AG04450 (cell line): ENCODE data around the gene THADA. TPM values are rescaled to one million over a fixed set of nuclear protein-coding genes. Genes with fewer than 3 reads are reported as not detected.
"Not testable (repeated sequence)": the region's sequence is repeated elsewhere in the genome, so short reads cannot be mapped to it uniquely, and the experiment has no call there.

Source experiments
- CTCF ChIA-PET: fragments of 300-600, 350-600 bp; formaldehyde crosslinking; extraction: SDS; loops from one replicate; lab custom pipeline; 2022; ENCODE audit warnings: antibody characterized with exemption, inconsistent platforms; lab: Charles Lee
- POLR2A ChIA-PET: fragments of 350-600 bp; formaldehyde crosslinking; extraction: SDS; loops from one replicate; lab custom pipeline; 2021; ENCODE audit warnings: antibody characterized with exemption, inconsistent platforms; lab: Yijun Ruan, JAX
- DNase-seq: peaks from one replicate; pipeline ENCODE4 v3.0.0-alpha.2; 2011; ENCODE audit warnings: low read depth, low spot score
- H3K27ac ChIP-seq: one replicate; pipeline ENCODE4 v1.5.1; 2012; ENCODE audit warnings: low read depth, low read length, control low read depth
- H3K27me3 ChIP-seq: one replicate; pipeline ENCODE4 v1.6.0; 2012; ENCODE audit warnings: low read length; ENCODE audit not compliant: control insufficient read depth, insufficient read depth
- H3K4me3 ChIP-seq: 2 replicates; pipeline ENCODE4 v1.5.1; 2011; ENCODE audit warnings: mild to moderate bottlenecking, low read depth, low read length, control low read depth
- H3K9me3 ChIP-seq: 2 replicates; pipeline ENCODE4 v1.5.1; 2012; ENCODE audit warnings: low read length; ENCODE audit not compliant: control insufficient read depth, insufficient read depth
- CTCF ChIP-seq: IDR thresholded peaks from 2 replicates; pipeline ENCODE4 v1.5.1; 2011; ENCODE audit warnings: low read depth, low read length, control low read depth, inconsistent platforms
- polyA plus RNA-seq: library from polyadenylated mRNA; depleted of rRNA; stranded (reverse); fragments of >200 nt; gene quantifications from 2 replicates; pipeline ENCODE4 v1.2.3, GENCODE V29; 2011

THADA gene
- polyA plus RNA-seq, 1 experiment: 15.0 TPM

DNA sequence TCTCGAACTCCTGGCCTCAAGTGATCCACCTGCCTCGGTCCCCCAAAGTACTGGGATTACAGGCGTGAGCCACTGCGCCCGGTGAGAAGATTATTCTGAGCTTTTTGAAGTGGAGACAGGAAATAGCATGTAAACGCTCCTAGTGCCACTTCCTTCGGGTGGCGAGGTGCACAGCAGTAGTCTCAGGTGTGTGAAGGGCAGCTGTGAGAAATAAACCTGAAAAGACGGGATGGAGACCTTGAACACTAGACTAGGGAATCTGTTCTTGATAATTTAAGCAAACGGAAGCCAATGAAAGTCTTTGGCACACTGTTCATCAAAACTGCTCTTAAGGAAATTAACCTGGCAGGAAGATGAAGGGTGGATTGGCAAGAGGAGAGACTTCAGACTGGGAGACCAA is 40.8 kb upstream of the THADA start:
- H3K9me3 ChIP-seq: no peaks in the 10 kb centered on the region
- DNase-seq: no peak
- no peak overlapping the region for H3K27ac ChIP-seq
- CTCF ChIA-PET: interaction anchor here (1.4 kb wide), 1 partner anchor 25 kb away, joined by 3 read pairs; no protein-coding TSS in a partner anchor
- no peak for TF ChIP-seq CTCF
- H3K27me3 ChIP-seq: no peaks in the 10 kb centered on the region
- POLR2A ChIA-PET: interaction anchor here (0.6 to 1.0 kb wide), 3 partner anchors 12 to 589 kb away, joined by 3 to 7 read pairs (median 3); no protein-coding TSS in a partner anchor
- peak overlapping the region; percentile 68 for H3K4me3 ChIP-seq

DNA sequence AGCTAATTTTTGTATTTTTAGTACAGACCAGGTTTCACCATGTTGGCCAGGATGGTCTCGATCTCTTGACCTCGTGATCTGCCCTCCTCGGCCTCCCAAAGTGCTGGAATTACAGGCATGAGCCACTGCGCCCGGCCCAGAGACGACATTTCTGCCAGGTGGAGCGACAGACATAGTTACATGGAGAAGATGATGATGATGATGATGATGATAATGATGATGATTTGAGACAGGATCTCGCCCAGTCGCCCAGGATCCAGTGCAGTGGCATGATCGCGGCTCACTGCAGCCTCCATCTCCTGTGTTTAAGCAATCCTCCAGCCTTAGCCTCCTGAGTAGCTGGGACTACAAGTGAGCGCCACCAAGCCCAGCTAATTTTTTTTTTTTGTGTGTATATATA is 40.3 kb upstream of the THADA start:
- H3K27ac ChIP-seq, POLR2A ChIA-PET, H3K27me3 ChIP-seq, H3K9me3 ChIP-seq, H3K4me3 ChIP-seq, DNase-seq: not testable (repeated sequence)
- CTCF ChIA-PET: interaction anchor here (0.6 to 1.4 kb wide), 2 partner anchors 25 to 114 kb away, joined by 3 to 4 read pairs; no protein-coding TSS in a partner anchor

GRCh38 chr2:43634604-43635306 is 38.9 kb upstream of the THADA start:
- no peak for TF ChIP-seq CTCF
- Histone ChIP-seq H3K9me3 (no peaks in the 10 kb centered on the region), H3K4me3 (no peak overlapping the region; the same call in 1 of the 2 replicates), H3K27me3 (no peaks in the 10 kb centered on the region), H3K27ac (no peak overlapping the region)
- POLR2A ChIA-PET: interaction anchor here (1.0 kb wide), 1 partner anchor 10 kb away, joined by 4 read pairs; no protein-coding TSS in a partner anchor
- CTCF ChIA-PET: no interaction called here
- peak; percentile 55 for DNase-seq

GRCh38 chr2:43631618-43632317 is 35.9 kb upstream of the THADA start:
- CTCF ChIA-PET: no interaction called here
- no peaks in the 10 kb centered on the region for H3K9me3 ChIP-seq
- no peak overlapping the region for H3K27ac ChIP-seq
- DNase-seq: no peak
- no peak overlapping the region for H3K4me3 ChIP-seq
- H3K27me3 ChIP-seq: peaks cover 2% of the 10 kb centered on the region
- POLR2A ChIA-PET: no interaction called here
- TF ChIP-seq CTCF: no peak

DNA sequence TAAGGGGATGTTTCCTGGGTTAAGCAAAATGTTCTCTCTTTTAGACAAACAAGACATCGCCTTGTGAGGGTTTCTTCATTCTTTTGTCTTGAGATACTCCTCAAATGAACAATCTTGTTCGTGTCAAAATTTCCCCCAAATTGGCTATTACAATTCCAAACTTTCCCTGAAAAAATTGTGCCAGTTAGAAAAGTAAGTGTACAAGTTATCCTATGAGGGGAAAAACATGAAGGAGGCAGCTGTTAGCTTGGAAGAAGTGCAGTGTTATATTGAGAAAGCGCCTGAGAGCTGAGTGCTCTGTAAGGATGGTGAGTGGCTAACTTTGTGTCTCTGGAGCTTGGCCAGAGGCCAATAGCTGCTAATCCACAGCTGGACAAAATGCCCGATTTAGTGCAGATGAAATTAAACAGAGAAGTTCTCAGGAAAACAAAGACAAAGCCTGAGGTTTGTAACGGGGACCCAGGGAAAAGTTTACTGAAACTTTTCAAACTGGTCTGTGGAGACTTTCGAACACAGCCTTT is 27.2 kb upstream of the THADA start:
- peaks cover 15% of the 10 kb centered on the region for H3K27me3 ChIP-seq
- no peak for TF ChIP-seq CTCF
- ChIA-PET CTCF (interaction anchor here (1.0 kb wide), 1 partner anchor 10 kb away, joined by 3 read pairs; no protein-coding TSS in a partner anchor), POLR2A (no interaction called here)
- no peaks in the 10 kb centered on the region for H3K9me3 ChIP-seq
- no peak for DNase-seq
- H3K27ac ChIP-seq: no peak overlapping the region
- H3K4me3 ChIP-seq: no peak overlapping the region
